GM23338 (cell line): Measurements from ENCODE around the gene HRNR.
"Not testable (repeated sequence)": the region's sequence is repeated elsewhere in the genome, so short reads cannot be mapped to it uniquely, and the experiment has no call there.

ENCODE experiments used
- CREB1 ChIP-seq: fragments of 250-450 bp; sonication (Bioruptor Pico); IDR thresholded peaks from 2 replicates; pipeline ENCODE4 v1.5.0; 2020; ENCODE audit warnings: low read depth, mild to moderate bottlenecking, moderate library complexity
- CTCF ChIP-seq, 2 experiments: fragments of 200-600 bp in 1 of 2; sonication (generic) in 1 of 2; conservative IDR thresholded peaks; 2 replicates each; pipeline versions ENCODE4 v1.5.1 to v1.6.1; 2016 to 2017; ENCODE audit warnings: antibody characterized with exemption in 2 of 2, low read depth in 2 of 2, mild to moderate bottlenecking in 2 of 2, moderate library complexity in 1 of 2
- ETS1 ChIP-seq: IDR thresholded peaks from 2 replicates; pipeline ENCODE4 v1.6.1; 2016; ENCODE audit warnings: antibody characterized with exemption
- EZH2 ChIP-seq: fragments of 200-600 bp; sonication (generic); IDR thresholded peaks from one replicate; pipeline ENCODE4 v1.8.0; 2017; ENCODE audit warnings: antibody characterized with exemption, mild to moderate bottlenecking, low read depth; ENCODE audit not compliant: unreplicated experiment
- EZH2phosphoT487 ChIP-seq: fragments of 200-600 bp; sonication (generic); IDR thresholded peaks from one replicate; pipeline ENCODE4 v1.8.1; 2018; ENCODE audit warnings: antibody characterized with exemption; ENCODE audit not compliant: unreplicated experiment
- JUNB ChIP-seq: IDR thresholded peaks from one replicate; pipeline ENCODE4 v1.6.1; 2016; ENCODE audit warnings: antibody characterized with exemption; ENCODE audit not compliant: unreplicated experiment
- NANOG ChIP-seq: IDR thresholded peaks from 2 replicates; pipeline ENCODE4 v1.6.1; 2016; ENCODE audit warnings: antibody characterized with exemption, borderline replicate concordance
- POLR2AphosphoS5 ChIP-seq: IDR thresholded peaks from 2 replicates; pipeline ENCODE4 v1.6.1; 2016; ENCODE audit warnings: antibody characterized with exemption, low read depth
- REST ChIP-seq: IDR thresholded peaks from one replicate; pipeline ENCODE4 v1.6.1; 2018; ENCODE audit warnings: antibody characterized with exemption; ENCODE audit not compliant: unreplicated experiment
- STAT1 ChIP-seq: IDR thresholded peaks from one replicate; pipeline ENCODE4 v1.6.1; 2016; ENCODE audit warnings: antibody characterized with exemption; ENCODE audit not compliant: unreplicated experiment
- ZNF114 ChIP-seq: fragments of 250-450 bp; sonication (Bioruptor Pico); IDR thresholded peaks from 2 replicates; pipeline ENCODE4 v1.5.0; 2020; ENCODE audit warnings: mild to moderate bottlenecking, moderate library complexity
- ZNF331 ChIP-seq: fragments of 250-450 bp; sonication (Bioruptor Pico); IDR thresholded peaks from 2 replicates; pipeline ENCODE4 v1.5.0; 2020; ENCODE audit warnings: low read depth, mild to moderate bottlenecking, moderate library complexity
- ZNF462 ChIP-seq: fragments of 250-450 bp; sonication (Bioruptor Pico); IDR thresholded peaks from 2 replicates; pipeline ENCODE4 v1.5.0; 2020; ENCODE audit warnings: mild to moderate bottlenecking, moderate library complexity

GRCh38 chr1:152214911-152215310 lies 9.1 kb downstream of the HRNR start:
- TF ChIP-seq POLR2AphosphoS5; CTCF (conservative IDR thresholded peaks at IDR 0.05; ENCODE audit: low read depth in 2 of 2); EZH2phosphoT487; EZH2; CREB1 (CRISPR knock-in tag); ZNF114; ETS1; REST; JUNB; STAT1; ZNF331 (CRISPR knock-in tag); NANOG; ZNF462 (CRISPR knock-in tag): not testable (repeated sequence)
